ENCODE data around the gene CBARP.
A peak's percentile ranks its signal among the peaks of the same experiment; 100 is the strongest.

The CBARP gene

GRCh38 chr19:1268226-1269064, 30.6 kb upstream of the CBARP start (continued):
- TF ChIP-seq ZNF398 (tag by site-specific recombination; IDR thresholded peaks at IDR 0.05): no peak
- no peak for TF ChIP-seq ZNF24 (tag by site-specific recombination; IDR thresholded peaks at IDR 0.05)
- TF ChIP-seq ZNF426 (tag by site-specific recombination; IDR thresholded peaks at IDR 0.05): no peak
- TF ChIP-seq ZNF112 (tag by site-specific recombination; IDR thresholded peaks at IDR 0.05): no peak
- TF ChIP-seq, protein P1, sequence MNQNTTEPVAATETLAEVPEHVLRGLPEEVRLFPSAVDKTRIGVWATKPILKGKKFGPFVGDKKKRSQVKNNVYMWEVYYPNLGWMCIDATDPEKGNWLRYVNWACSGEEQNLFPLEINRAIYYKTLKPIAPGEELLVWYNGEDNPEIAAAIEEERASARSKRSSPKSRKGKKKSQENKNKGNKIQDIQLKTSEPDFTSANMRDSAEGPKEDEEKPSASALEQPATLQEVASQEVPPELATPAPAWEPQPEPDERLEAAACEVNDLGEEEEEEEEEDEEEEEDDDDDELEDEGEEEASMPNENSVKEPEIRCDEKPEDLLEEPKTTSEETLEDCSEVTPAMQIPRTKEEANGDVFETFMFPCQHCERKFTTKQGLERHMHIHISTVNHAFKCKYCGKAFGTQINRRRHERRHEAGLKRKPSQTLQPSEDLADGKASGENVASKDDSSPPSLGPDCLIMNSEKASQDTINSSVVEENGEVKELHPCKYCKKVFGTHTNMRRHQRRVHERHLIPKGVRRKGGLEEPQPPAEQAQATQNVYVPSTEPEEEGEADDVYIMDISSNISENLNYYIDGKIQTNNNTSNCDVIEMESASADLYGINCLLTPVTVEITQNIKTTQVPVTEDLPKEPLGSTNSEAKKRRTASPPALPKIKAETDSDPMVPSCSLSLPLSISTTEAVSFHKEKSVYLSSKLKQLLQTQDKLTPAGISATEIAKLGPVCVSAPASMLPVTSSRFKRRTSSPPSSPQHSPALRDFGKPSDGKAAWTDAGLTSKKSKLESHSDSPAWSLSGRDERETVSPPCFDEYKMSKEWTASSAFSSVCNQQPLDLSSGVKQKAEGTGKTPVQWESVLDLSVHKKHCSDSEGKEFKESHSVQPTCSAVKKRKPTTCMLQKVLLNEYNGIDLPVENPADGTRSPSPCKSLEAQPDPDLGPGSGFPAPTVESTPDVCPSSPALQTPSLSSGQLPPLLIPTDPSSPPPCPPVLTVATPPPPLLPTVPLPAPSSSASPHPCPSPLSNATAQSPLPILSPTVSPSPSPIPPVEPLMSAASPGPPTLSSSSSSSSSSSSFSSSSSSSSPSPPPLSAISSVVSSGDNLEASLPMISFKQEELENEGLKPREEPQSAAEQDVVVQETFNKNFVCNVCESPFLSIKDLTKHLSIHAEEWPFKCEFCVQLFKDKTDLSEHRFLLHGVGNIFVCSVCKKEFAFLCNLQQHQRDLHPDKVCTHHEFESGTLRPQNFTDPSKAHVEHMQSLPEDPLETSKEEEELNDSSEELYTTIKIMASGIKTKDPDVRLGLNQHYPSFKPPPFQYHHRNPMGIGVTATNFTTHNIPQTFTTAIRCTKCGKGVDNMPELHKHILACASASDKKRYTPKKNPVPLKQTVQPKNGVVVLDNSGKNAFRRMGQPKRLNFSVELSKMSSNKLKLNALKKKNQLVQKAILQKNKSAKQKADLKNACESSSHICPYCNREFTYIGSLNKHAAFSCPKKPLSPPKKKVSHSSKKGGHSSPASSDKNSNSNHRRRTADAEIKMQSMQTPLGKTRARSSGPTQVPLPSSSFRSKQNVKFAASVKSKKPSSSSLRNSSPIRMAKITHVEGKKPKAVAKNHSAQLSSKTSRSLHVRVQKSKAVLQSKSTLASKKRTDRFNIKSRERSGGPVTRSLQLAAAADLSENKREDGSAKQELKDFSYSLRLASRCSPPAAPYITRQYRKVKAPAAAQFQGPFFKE (tag by site-specific recombination; IDR thresholded peaks at IDR 0.05; ENCODE audit: borderline replicate concordance): peak; percentile 60; the same call in 1 of the 2 replicates
- TF ChIP-seq ZNF76 (tag by site-specific recombination; IDR thresholded peaks at IDR 0.05; ENCODE audit: borderline replicate concordance, low read depth): no peak
- TF ChIP-seq, protein P2, sequence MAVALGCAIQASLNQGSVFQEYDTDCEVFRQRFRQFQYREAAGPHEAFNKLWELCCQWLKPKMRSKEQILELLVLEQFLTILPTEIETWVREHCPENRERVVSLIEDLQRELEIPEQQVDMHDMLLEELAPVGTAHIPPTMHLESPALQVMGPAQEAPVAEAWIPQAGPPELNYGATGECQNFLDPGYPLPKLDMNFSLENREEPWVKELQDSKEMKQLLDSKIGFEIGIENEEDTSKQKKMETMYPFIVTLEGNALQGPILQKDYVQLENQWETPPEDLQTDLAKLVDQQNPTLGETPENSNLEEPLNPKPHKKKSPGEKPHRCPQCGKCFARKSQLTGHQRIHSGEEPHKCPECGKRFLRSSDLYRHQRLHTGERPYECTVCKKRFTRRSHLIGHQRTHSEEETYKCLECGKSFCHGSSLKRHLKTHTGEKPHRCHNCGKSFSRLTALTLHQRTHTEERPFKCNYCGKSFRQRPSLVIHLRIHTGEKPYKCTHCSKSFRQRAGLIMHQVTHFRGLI (tag by site-specific recombination; IDR thresholded peaks at IDR 0.05): no peak
- TF ChIP-seq MZF1 (tag by site-specific recombination; IDR thresholded peaks at IDR 0.05; ENCODE audit: borderline replicate concordance): no peak
- TF ChIP-seq, protein P3, sequence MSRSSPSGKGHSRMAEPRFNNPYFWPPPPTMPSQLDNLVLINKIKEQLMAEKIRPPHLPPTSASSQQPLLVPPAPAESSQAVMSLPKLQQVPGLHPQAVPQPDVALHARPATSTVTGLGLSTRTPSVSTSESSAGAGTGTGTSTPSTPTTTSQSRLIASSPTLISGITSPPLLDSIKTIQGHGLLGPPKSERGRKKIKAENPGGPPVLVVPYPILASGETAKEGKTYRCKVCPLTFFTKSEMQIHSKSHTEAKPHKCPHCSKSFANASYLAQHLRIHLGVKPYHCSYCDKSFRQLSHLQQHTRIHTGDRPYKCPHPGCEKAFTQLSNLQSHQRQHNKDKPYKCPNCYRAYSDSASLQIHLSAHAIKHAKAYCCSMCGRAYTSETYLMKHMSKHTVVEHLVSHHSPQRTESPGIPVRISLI (tag by site-specific recombination; IDR thresholded peaks at IDR 0.05): no peak
- TF ChIP-seq ZNF600 (tag by site-specific recombination; IDR thresholded peaks at IDR 0.05): peak; percentile 55; the same call in 1 of the 2 replicates
- TF ChIP-seq ZNF560 (tag by site-specific recombination; IDR thresholded peaks at IDR 0.05; ENCODE audit: borderline replicate concordance): no peak
- TF ChIP-seq, protein P4, sequence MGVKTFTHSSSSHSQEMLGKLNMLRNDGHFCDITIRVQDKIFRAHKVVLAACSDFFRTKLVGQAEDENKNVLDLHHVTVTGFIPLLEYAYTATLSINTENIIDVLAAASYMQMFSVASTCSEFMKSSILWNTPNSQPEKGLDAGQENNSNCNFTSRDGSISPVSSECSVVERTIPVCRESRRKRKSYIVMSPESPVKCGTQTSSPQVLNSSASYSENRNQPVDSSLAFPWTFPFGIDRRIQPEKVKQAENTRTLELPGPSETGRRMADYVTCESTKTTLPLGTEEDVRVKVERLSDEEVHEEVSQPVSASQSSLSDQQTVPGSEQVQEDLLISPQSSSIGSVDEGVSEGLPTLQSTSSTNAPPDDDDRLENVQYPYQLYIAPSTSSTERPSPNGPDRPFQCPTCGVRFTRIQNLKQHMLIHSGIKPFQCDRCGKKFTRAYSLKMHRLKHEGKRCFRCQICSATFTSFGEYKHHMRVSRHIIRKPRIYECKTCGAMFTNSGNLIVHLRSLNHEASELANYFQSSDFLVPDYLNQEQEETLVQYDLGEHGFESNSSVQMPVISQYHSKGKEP (tag by site-specific recombination; IDR thresholded peaks at IDR 0.05): no peak
- peak; percentile 45 for TF ChIP-seq ZBTB20 (tag by site-specific recombination; IDR thresholded peaks at IDR 0.05)
- TF ChIP-seq IKZF3 (tag by site-specific recombination; IDR thresholded peaks at IDR 0.05): no peak
- TF ChIP-seq ZBTB21 (tag by site-specific recombination; IDR thresholded peaks at IDR 0.05): no peak
- no peak; the same call in 1 of the 2 replicates for TF ChIP-seq SP7 (tag by site-specific recombination; IDR thresholded peaks at IDR 0.05)
- 0 out of 2 replicates have a peak, but pooled peaks have one; percentile 13 for TF ChIP-seq ZNF629 (tag by site-specific recombination; IDR thresholded peaks at IDR 0.05)
- TF ChIP-seq SCRT2 (tag by site-specific recombination; IDR thresholded peaks at IDR 0.05): peak; percentile 69
- peak; percentile 53 for TF ChIP-seq ZBTB8A (tag by site-specific recombination; IDR thresholded peaks at IDR 0.05)
- no peak for TF ChIP-seq ZNF658 (tag by site-specific recombination; IDR thresholded peaks at IDR 0.05)
- TF ChIP-seq ZNF169 (tag by site-specific recombination; IDR thresholded peaks at IDR 0.05): no peak

Measured in HEK293 (cell line).